Uterus (tissue), 2 donors: Measurements from ENCODE around the gene PRSS8.

ENCODE experiments used
- POLR2A ChIP-seq, 2 donors: fragments of 450-650 bp; IDR thresholded peaks; one replicate each; pipeline ENCODE4 v1.6.1; 2016; ENCODE audit warnings: antibody characterized with exemption in 2 of 2, mild to moderate bottlenecking in 1 of 2, moderate library complexity in 1 of 2
- TF ChIP-seq, protein P1 (sequence below), 4 experiments: fragments of 200-600 bp in 2 of 4; fragments of 450-650 bp in 2 of 4; sonication (generic) in 2 of 4; IDR thresholded peaks; one replicate each; pipeline ENCODE4 v1.5.1; 2016 to 2019; ENCODE audit warnings: antibody characterized with exemption in 4 of 4, mild to moderate bottlenecking in 2 of 4, moderate library complexity in 1 of 4

DNA sequence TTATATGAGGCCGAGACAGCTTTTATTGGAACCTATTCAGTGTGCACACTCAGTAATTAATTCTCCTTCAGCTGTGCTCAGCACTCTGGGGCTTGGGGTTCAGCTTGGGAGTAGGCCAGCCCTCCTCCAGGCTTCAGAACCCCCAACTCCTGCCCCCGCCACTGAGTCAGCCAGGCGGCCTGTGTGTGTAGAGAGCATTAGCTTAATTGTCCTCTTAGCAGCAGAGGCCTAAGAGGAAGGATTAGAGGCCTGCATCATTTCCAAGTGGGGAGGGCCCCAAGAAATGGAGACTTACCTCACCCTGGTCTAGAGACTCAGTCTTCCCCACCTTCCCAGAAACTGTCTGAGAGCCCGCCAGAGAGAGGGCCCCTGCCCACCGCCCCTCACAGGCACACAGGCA is 47.6 kb downstream of the PRSS8 start:
- TF ChIP-seq, protein P1, sequence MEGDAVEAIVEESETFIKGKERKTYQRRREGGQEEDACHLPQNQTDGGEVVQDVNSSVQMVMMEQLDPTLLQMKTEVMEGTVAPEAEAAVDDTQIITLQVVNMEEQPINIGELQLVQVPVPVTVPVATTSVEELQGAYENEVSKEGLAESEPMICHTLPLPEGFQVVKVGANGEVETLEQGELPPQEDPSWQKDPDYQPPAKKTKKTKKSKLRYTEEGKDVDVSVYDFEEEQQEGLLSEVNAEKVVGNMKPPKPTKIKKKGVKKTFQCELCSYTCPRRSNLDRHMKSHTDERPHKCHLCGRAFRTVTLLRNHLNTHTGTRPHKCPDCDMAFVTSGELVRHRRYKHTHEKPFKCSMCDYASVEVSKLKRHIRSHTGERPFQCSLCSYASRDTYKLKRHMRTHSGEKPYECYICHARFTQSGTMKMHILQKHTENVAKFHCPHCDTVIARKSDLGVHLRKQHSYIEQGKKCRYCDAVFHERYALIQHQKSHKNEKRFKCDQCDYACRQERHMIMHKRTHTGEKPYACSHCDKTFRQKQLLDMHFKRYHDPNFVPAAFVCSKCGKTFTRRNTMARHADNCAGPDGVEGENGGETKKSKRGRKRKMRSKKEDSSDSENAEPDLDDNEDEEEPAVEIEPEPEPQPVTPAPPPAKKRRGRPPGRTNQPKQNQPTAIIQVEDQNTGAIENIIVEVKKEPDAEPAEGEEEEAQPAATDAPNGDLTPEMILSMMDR (IDR thresholded peaks at IDR 0.05): no peak
- TF ChIP-seq POLR2A (IDR thresholded peaks at IDR 0.05): no peak
